GM12878 (cell line): ENCODE results near the gene WDR18. TPM values are rescaled to one million over a fixed set of nuclear protein-coding genes. Genes with fewer than 3 reads are reported as not detected.

Experiments
- ATAC-seq: fragments of 200-7000 bp; cut with Tn5 transposase; 3 replicates; pipeline ENCODE4 v1.9.1; 2020; ENCODE audit warnings: mild to moderate bottlenecking, moderate library complexity
- BruUV-seq: library from RNA; stranded (reverse); fragments of 400-500 nt; replicated peaks from 2 replicates; lab custom pipeline; 2021; lab: Mats Ljungman, UMichigan
- CTCF ChIA-PET: fragments of 300-600 bp; sonication (Branson Sonifier 250); formaldehyde crosslinking; extraction: SDS; loops from one replicate; lab custom pipeline; 2021; ENCODE audit warnings: inconsistent platforms; lab: Yijun Ruan, JAX
- POLR2A ChIA-PET: fragments of 350-600 bp; formaldehyde crosslinking; extraction: SDS; loops from one replicate; lab custom pipeline; 2021; ENCODE audit warnings: inconsistent platforms; lab: Charles Lee
- RAD21 ChIA-PET: fragments of 300-600 bp; sonication (Branson Sonifier 250); formaldehyde crosslinking; loops from one replicate; lab custom pipeline; 2023; ENCODE audit warnings: antibody characterized with exemption; ENCODE audit not compliant: unreplicated experiment; lab: Charles Lee
- SMC1A ChIA-PET: fragments of 300-600 bp; sonication (Branson Sonifier 250); formaldehyde crosslinking; loops from one replicate; lab custom pipeline; 2023; ENCODE audit not compliant: unreplicated experiment, uncharacterized antibody; lab: Charles Lee
- DNase-seq: peaks from one replicate; pipeline ENCODE4 v3.0.0-alpha.2; 2011; ENCODE audit warnings: low read depth, low spot score
- FAIRE-seq: peaks from 3 replicates; lab custom pipeline; 2011; peaks lifted over from hg19 to GRCh38; lab: Jason Lieb, UNC
- H2AFZ ChIP-seq: 2 replicates; pipeline ENCODE4 v1.6.0; 2011; ENCODE audit warnings: low read depth, low read length, control low read depth; ENCODE audit not compliant: control insufficient read depth
- H3K27ac ChIP-seq: 2 replicates; pipeline ENCODE4 v1.5.1; 2011; ENCODE audit warnings: control low read depth; ENCODE audit not compliant: control insufficient read depth, insufficient read depth
- H3K27me3 ChIP-seq, 2 experiments: replicated peaks in 1 of 2; 2 replicates each; pipeline versions ENCODE4 v1.6.0 to v1.6.1; 2011; ENCODE audit warnings: low read length in 1 of 2; ENCODE audit not compliant: control insufficient read depth in 2 of 2, insufficient read depth in 2 of 2
- H3K36me3 ChIP-seq, 2 experiments: 2 replicates each; pipeline ENCODE4 v1.5.1; 2011; ENCODE audit warnings: low read length in 1 of 2; ENCODE audit not compliant: control insufficient read depth in 2 of 2, insufficient read depth in 2 of 2
- H3K4me1 ChIP-seq: 2 replicates; pipeline ENCODE4 v1.6.1; 2011; ENCODE audit warnings: mild to moderate bottlenecking, low read length, moderate library complexity, mixed read lengths; ENCODE audit not compliant: control insufficient read depth, insufficient read depth
- H3K4me2 ChIP-seq: 2 replicates; pipeline ENCODE4 v1.6.0; 2011; ENCODE audit warnings: control low read depth; ENCODE audit not compliant: control insufficient read depth, insufficient read depth
- H3K4me3 ChIP-seq: fragments of 200-600 bp; sonication (generic); 2 replicates; pipeline ENCODE4 v1.5.1; 2016
- H3K79me2 ChIP-seq: 2 replicates; pipeline ENCODE4 v1.6.0; 2011; ENCODE audit warnings: low read length; ENCODE audit not compliant: control insufficient read depth, insufficient read depth
- H3K9ac ChIP-seq: 2 replicates; pipeline ENCODE4 v1.8.0; 2011; ENCODE audit warnings: low read length, control low read depth, mixed read lengths; ENCODE audit not compliant: control insufficient read depth, insufficient read depth
- H3K9me3 ChIP-seq: replicated peaks from 3 replicates; pipeline ENCODE4 v1.5.1; 2011; ENCODE audit warnings: mild to moderate bottlenecking, low read length; ENCODE audit not compliant: control insufficient read depth, insufficient read depth
- H4K20me1 ChIP-seq: 2 replicates; pipeline ENCODE4 v1.6.0; 2011; ENCODE audit not compliant: control insufficient read depth, insufficient read depth
- BMI1 ChIP-seq: fragments of 450-650 bp; IDR thresholded peaks from 2 replicates; pipeline ENCODE4 v1.6.1; 2016; ENCODE audit warnings: mild to moderate bottlenecking, moderate library complexity, borderline replicate concordance
- EED ChIP-seq: sonication (generic); IDR thresholded peaks from 2 replicates; pipeline ENCODE4 v1.6.1; 2016; ENCODE audit warnings: antibody characterized with exemption, low read depth
- EGR1 ChIP-seq, 2 experiments: IDR thresholded peaks; 1 replicate in 1 of 2; 2 replicates in 1 of 2; pipeline ENCODE4 v1.6.1; 2011 to 2012; ENCODE audit warnings: low read depth in 2 of 2, low read length in 2 of 2, borderline replicate concordance in 1 of 2, mild to moderate bottlenecking in 1 of 2, moderate library complexity in 1 of 2
- GABPA ChIP-seq: IDR thresholded peaks from 2 replicates; pipeline ENCODE4 v1.6.1; 2014; ENCODE audit warnings: antibody characterized with exemption, low read depth, mild to moderate bottlenecking, inconsistent platforms
- GATAD2B ChIP-seq: fragments of 450-650 bp; conservative IDR thresholded peaks from 2 replicates; pipeline ENCODE4 v1.6.1; 2017; ENCODE audit warnings: low read depth, mild to moderate bottlenecking, moderate library complexity
- KDM1A ChIP-seq: fragments of 200-600 bp; sonication (generic); IDR thresholded peaks from 2 replicates; pipeline ENCODE4 v1.6.1; 2016; ENCODE audit warnings: borderline replicate concordance
- POLR2AphosphoS2 ChIP-seq: IDR thresholded peaks from 2 replicates; pipeline ENCODE4 v1.6.1; 2011; ENCODE audit warnings: low read depth, mild to moderate bottlenecking, low read length, improper control_type of control experiment, moderate library complexity
- POLR2AphosphoS5 ChIP-seq: IDR thresholded peaks from 2 replicates; pipeline ENCODE4 v1.6.1; 2011; ENCODE audit warnings: mild to moderate bottlenecking, low read length, inconsistent platforms
- RAD21 ChIP-seq: IDR thresholded peaks from 2 replicates; pipeline ENCODE4 v1.6.1; 2011; ENCODE audit warnings: mild to moderate bottlenecking, low read depth, low read length, moderate library complexity; ENCODE audit not compliant: insufficient read depth
- TAF1 ChIP-seq: IDR thresholded peaks from 2 replicates; pipeline ENCODE4 v1.6.1; 2011; ENCODE audit warnings: mild to moderate bottlenecking, low read depth, low read length, borderline replicate concordance
- WRNIP1 ChIP-seq: IDR thresholded peaks from 2 replicates; pipeline ENCODE4 v1.6.1; 2011; ENCODE audit warnings: low read depth, low read length, improper control_type of control experiment, borderline replicate concordance
- ZNF24 ChIP-seq: fragments of 450-650 bp; IDR thresholded peaks from 2 replicates; pipeline ENCODE4 v1.6.1; 2017; ENCODE audit warnings: antibody characterized with exemption, mild to moderate bottlenecking
- WGBS: methylation state at CpG from one replicate; pipeline ENCODE4 v1.1.6; 2016; ENCODE audit warnings: low lambda C conversion rate; ENCODE audit not compliant: insufficient replicate concordance, insufficient coverage; ENCODE audit errors: missing lambda C conversion rate; 5-methylcytosine and 5-hydroxymethylcytosine counted together
- in situ Hi-C: fragments of 300-500 bp; cut with MboI; formaldehyde crosslinking; loops from 9 replicates; pipeline ENCODE4 v1.14.3; 2018; ENCODE audit warnings: mixed read lengths
- intact Hi-C: fragments of 100-400 bp; cut with micrococcal nuclease; formaldehyde crosslinking; loops from one replicate; pipeline ENCODE4 v1.14.2; 2022; ENCODE audit not compliant: unreplicated experiment
- polyA plus RNA-seq, 11 experiments: library from polyadenylated mRNA; depleted of rRNA in 4 of 11; unstranded in 6 of 11; stranded (reverse) in 5 of 11; fragments of >200 nt; fragmentation: Nextera tagmentation in 4 of 11; fragmentation: Illumina TruSeq in 1 of 11; extraction: Ambion mirVana in 4 of 11; extraction: Trizol in 1 of 11; gene quantifications; 1 replicate in 1 of 11; 2 replicates in 10 of 11; pipeline versions ENCODE4 v1.2.1 to v1.2.3, GENCODE V29; 2011 to 2016; ENCODE audit warnings: inconsistent platforms in 2 of 11, missing spikeins in 2 of 11, low read depth in 1 of 11
- total RNA-seq, 4 experiments: library from RNA; depleted of rRNA in 3 of 4; stranded (reverse); fragments of >200 nt in 3 of 4; fragmentation: Illumina TruSeq in 1 of 4; extraction: Trizol in 1 of 4; gene quantifications; 2 replicates each; pipeline versions ENCODE4 v1.2.1 to v1.2.3, GENCODE V29; 2013 to 2021
- TF ChIP-seq, protein P1 (sequence below): fragments of 450-650 bp; IDR thresholded peaks from 2 replicates; pipeline ENCODE4 v1.6.1; 2017; ENCODE audit warnings: antibody characterized with exemption, mild to moderate bottlenecking, moderate library complexity
- TF ChIP-seq, protein P2 (sequence below): fragments of 450-650 bp; IDR thresholded peaks from 2 replicates; pipeline ENCODE4 v1.6.1; 2017; ENCODE audit warnings: mild to moderate bottlenecking, low read depth, inconsistent platforms; ENCODE audit not compliant: poor library complexity, severe bottlenecking
- TF ChIP-seq, protein P3 (sequence below): fragments of 450-650 bp; formaldehyde crosslinking; IDR thresholded peaks from 2 replicates; pipeline ENCODE4 v1.5.0; 2022; ENCODE audit warnings: mild to moderate bottlenecking, missing genetic modification characterization

The WDR18 gene
- total and polyA plus RNA-seq, 10 of the 15 experiments (the other 5 are each of a cell fraction or from before 2014, with no cell fraction given), result 3.0 to 206 (median 62.3) TPM

DNA sequence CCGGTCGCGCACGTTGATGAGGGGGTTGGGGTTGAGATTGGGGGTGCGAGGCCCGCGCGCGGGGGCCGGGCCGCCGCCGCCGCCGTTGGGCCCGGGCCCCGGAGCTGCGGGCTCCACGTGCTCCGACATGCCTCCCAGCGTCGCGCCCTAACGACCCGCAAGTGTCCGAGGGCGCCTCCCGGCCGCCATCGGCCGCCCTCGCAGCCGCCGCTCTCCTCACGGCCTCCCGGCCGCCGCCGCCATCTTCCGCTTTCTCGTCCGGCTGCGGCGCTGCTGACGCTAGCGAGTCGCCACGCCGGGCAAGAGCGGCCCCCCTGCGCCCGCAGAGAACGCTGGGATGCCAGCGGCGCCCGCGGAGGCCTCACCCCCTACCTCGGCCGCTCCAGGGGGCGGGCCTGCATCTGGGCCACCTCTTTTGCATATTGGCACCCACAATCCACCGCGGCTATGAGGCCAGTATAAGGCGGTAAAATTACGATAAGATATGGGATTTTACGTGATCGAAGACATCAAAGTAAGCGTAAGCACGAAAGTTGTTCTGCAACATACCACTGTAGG, 36.8 kb downstream of the WDR18 start, which contains the start of gene TMEM259:
Gene TMEM259, minus strand, starts transcription at position 256 of the 558 bp plus-strand sequence. Its CDS starts 127 bp downstream, at position 129.
- H3K9me3 ChIP-seq, result no peaks in the 10 kb centered on the region
- intact Hi-C loops, result loop anchor here (1.0 to 2.0 kb wide), 2 partner anchors 48 to 82 kb away; partner anchors contain the start of gene GPX4
- peaks cover 30% of the 10 kb centered on the region for H3K4me1 ChIP-seq
- DNase-seq (peak; percentile 92), FAIRE-seq (no peak), ATAC-seq (peak; percentile 86)
- peak within 1 kb of the TSS; percentile 94 for H3K9ac ChIP-seq
- H3K79me2 ChIP-seq, result peaks cover 52% of the 10 kb centered on the region
- peak within 1 kb of the TSS; percentile 83 for H3K4me3 ChIP-seq
- peak within 1 kb of the TSS; percentile 75 for H3K4me2 ChIP-seq
- peaks cover 6% of the 10 kb centered on the region; the same call in 1 of the 2 replicates for H4K20me1 ChIP-seq
- peak within 1 kb of the TSS; percentile 99 for H3K27ac ChIP-seq
- no TSS peak for BruUV-seq
- ChIA-PET SMC1A (interaction anchor here (1.4 kb wide), 1 partner anchor 93 kb away, joined by 3 read pairs; no protein-coding TSS in a partner anchor), RAD21 (interaction anchor here (1.8 kb wide), 1 partner anchor 47 kb away, joined by 6 read pairs; the partner anchor contains the start of gene ARHGAP45), POLR2A (interaction anchor here (0.9 to 2.1 kb wide), 4 partner anchors 19 to 130 kb away, joined by 3 to 12 read pairs (median 4); partner anchors contain the start of genes ABCA7, ARHGAP45 and WDR18), CTCF (interaction anchor here (0.7 to 2.0 kb wide), 5 partner anchors 20 to 219 kb away, joined by 3 to 6 read pairs (median 3); no protein-coding TSS in a partner anchor)
- H2AFZ ChIP-seq, result peak within 1 kb of the TSS; percentile 95
- WGBS, result 2% methylated on average over 41 of the region's 68 CpGs
- in situ Hi-C loops, result no loop called here
- no peaks in the 10 kb centered on the region for H3K27me3 ChIP-seq
- H3K36me3 ChIP-seq, result no peaks in the 10 kb centered on the region; a peak in 1 of 4 replicates
- TF ChIP-seq GABPA (no peak), KDM1A (no peak), GATAD2B (peak; percentile 89), TAF1 (peak; percentile 97), POLR2AphosphoS5 (no peak), POLR2AphosphoS2 (no peak), ZNF24 (peak; percentile 22; the same call in 1 of the 2 replicates), EED (no peak), WRNIP1 (no peak), BMI1 (no peak), EGR1 (IDR thresholded peaks at IDR 0.05; ENCODE audit: borderline replicate concordance in 1 of 2, low read depth in 2 of 2, low read length in 2 of 2) (peak in 1 of 2 experiments; percentile 75; a peak in 2 of 3 replicates), RAD21 (no peak)
- TF ChIP-seq, protein P1, sequence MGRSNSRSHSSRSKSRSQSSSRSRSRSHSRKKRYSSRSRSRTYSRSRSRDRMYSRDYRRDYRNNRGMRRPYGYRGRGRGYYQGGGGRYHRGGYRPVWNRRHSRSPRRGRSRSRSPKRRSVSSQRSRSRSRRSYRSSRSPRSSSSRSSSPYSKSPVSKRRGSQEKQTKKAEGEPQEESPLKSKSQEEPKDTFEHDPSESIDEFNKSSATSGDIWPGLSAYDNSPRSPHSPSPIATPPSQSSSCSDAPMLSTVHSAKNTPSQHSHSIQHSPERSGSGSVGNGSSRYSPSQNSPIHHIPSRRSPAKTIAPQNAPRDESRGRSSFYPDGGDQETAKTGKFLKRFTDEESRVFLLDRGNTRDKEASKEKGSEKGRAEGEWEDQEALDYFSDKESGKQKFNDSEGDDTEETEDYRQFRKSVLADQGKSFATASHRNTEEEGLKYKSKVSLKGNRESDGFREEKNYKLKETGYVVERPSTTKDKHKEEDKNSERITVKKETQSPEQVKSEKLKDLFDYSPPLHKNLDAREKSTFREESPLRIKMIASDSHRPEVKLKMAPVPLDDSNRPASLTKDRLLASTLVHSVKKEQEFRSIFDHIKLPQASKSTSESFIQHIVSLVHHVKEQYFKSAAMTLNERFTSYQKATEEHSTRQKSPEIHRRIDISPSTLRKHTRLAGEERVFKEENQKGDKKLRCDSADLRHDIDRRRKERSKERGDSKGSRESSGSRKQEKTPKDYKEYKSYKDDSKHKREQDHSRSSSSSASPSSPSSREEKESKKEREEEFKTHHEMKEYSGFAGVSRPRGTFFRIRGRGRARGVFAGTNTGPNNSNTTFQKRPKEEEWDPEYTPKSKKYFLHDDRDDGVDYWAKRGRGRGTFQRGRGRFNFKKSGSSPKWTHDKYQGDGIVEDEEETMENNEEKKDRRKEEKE, result peak; percentile 72
- TF ChIP-seq, protein P2, sequence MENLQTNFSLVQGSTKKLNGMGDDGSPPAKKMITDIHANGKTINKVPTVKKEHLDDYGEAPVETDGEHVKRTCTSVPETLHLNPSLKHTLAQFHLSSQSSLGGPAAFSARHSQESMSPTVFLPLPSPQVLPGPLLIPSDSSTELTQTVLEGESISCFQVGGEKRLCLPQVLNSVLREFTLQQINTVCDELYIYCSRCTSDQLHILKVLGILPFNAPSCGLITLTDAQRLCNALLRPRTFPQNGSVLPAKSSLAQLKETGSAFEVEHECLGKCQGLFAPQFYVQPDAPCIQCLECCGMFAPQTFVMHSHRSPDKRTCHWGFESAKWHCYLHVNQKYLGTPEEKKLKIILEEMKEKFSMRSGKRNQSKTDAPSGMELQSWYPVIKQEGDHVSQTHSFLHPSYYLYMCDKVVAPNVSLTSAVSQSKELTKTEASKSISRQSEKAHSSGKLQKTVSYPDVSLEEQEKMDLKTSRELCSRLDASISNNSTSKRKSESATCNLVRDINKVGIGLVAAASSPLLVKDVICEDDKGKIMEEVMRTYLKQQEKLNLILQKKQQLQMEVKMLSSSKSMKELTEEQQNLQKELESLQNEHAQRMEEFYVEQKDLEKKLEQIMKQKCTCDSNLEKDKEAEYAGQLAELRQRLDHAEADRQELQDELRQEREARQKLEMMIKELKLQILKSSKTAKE, result no peak
- TF ChIP-seq, protein P3, sequence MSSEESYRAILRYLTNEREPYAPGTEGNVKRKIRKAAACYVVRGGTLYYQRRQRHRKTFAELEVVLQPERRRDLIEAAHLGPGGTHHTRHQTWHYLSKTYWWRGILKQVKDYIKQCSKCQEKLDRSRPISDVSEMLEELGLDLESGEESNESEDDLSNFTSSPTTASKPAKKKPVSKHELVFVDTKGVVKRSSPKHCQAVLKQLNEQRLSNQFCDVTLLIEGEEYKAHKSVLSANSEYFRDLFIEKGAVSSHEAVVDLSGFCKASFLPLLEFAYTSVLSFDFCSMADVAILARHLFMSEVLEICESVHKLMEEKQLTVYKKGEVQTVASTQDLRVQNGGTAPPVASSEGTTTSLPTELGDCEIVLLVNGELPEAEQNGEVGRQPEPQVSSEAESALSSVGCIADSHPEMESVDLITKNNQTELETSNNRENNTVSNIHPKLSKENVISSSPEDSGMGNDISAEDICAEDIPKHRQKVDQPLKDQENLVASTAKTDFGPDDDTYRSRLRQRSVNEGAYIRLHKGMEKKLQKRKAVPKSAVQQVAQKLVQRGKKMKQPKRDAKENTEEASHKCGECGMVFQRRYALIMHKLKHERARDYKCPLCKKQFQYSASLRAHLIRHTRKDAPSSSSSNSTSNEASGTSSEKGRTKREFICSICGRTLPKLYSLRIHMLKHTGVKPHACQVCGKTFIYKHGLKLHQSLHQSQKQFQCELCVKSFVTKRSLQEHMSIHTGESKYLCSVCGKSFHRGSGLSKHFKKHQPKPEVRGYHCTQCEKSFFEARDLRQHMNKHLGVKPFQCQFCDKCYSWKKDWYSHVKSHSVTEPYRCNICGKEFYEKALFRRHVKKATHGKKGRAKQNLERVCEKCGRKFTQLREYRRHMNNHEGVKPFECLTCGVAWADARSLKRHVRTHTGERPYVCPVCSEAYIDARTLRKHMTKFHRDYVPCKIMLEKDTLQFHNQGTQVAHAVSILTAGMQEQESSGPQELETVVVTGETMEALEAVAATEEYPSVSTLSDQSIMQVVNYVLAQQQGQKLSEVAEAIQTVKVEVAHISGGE (CRISPR knock-in tag), result no peak
